GM13977 (cell line): ENCODE measurements around the gene GPR61.

Experiments used
- DNase-seq: peaks from one replicate; pipeline ENCODE4 v3.0.0; 2012; ENCODE audit warnings: low spot score
- CTCF ChIP-seq: IDR thresholded peaks from 2 replicates; pipeline ENCODE4 v1.5.1; 2012; ENCODE audit warnings: mild to moderate bottlenecking, control low read depth; ENCODE audit not compliant: insufficient read depth; ENCODE audit errors: extremely low read depth, missing control alignments
- in situ Hi-C: fragments of 300-500 bp; cut with MboI; formaldehyde crosslinking; loops from one replicate; pipeline ENCODE4 v1.12.0; 2022; ENCODE audit warnings: low sequenced_read_pairs, low pct_unique_long_range_greater_than_20kb, mixed read lengths, inconsistent platforms; ENCODE audit not compliant: unreplicated experiment

GPR61 gene

GRCh38 chr1:109500941-109501381 lies 38.7 kb upstream of the GPR61 start:
- no peak for TF ChIP-seq CTCF
- in situ Hi-C loops: no loop called here

GRCh38 chr1:109501644-109502363 lies 37.9 kb upstream of the GPR61 start:
- DNase-seq: no peak
- no peak for TF ChIP-seq CTCF
- in situ Hi-C loops: no loop called here

More at GRCh38 chr1:109500941-109501381, 38.7 kb upstream of the GPR61 start:
- DNase-seq: no peak

GRCh38 chr1:109502364-109502851 lies 37.3 kb upstream of the GPR61 start:
- TF ChIP-seq CTCF: no peak
- DNase-seq: no peak
- in situ Hi-C loops: no loop called here

GRCh38 chr1:109503935-109504334 lies 35.7 kb upstream of the GPR61 start:
- no peak for DNase-seq
- in situ Hi-C loops: no loop called here
- no peak for TF ChIP-seq CTCF

- in situ Hi-C loops: no loop called here
- no peak for TF ChIP-seq CTCF
- DNase-seq: no peak
These were observed 34.7 kb upstream of the GPR61 start for GRCh38 chr1:109504974-109505373.

- no peak for DNase-seq
- TF ChIP-seq CTCF: no peak
- in situ Hi-C loops: no loop called here
These were observed 31.4 kb upstream of the GPR61 start for GRCh38 chr1:109508001-109508872.
